ENCODE measurements around the gene SPRR2E.
"Not testable (repeated sequence)": the region's sequence is repeated elsewhere in the genome, so short reads cannot be mapped to it uniquely, and the experiment has no call there.

Gene SPRR2E

GRCh38 chr1:153094426-153094825 lies at the start of gene SPRR2E:
TSS of gene SPRR2E (minus strand) at chr1:153094526. CDS start at chr1:153093751, 775 bp downstream.
- no peak for DNase-seq (ENCODE audit: low spot score)

- no peak for DNase-seq (ENCODE audit: low spot score)
These were observed 47.1 kb upstream of the SPRR2E start for GRCh38 chr1:153141377-153141776.

- no peak for DNase-seq (ENCODE audit: low spot score)
These were observed 46.2 kb upstream of the SPRR2E start for GRCh38 chr1:153140484-153140883.

- no peak for DNase-seq (ENCODE audit: low spot score)
These were observed 39.4 kb upstream of the SPRR2E start for GRCh38 chr1:153133743-153134142.

- DNase-seq (ENCODE audit: low spot score) = no peak
These were observed 38.9 kb upstream of the SPRR2E start for GRCh38 chr1:153133267-153133666.

- DNase-seq (ENCODE audit: low spot score) = not testable (repeated sequence)
These were observed 34.4 kb upstream of the SPRR2E start for GRCh38 chr1:153128688-153129087.

GRCh38 chr1:153127296-153127695 lies 33.0 kb upstream of the SPRR2E start:
- DNase-seq (ENCODE audit: low spot score) = no peak

- DNase-seq (ENCODE audit: low spot score) = no peak
These were observed 31.2 kb upstream of the SPRR2E start for GRCh38 chr1:153125536-153125935.

GRCh38 chr1:153123793-153124192 lies 29.5 kb upstream of the SPRR2E start:
- DNase-seq (ENCODE audit: low spot score) = not testable (repeated sequence)

- no peak for DNase-seq (ENCODE audit: low spot score)
These were observed 28.6 kb upstream of the SPRR2E start for GRCh38 chr1:153122831-153123421.

GRCh38 chr1:153120945-153121344 lies 26.6 kb upstream of the SPRR2E start:
- DNase-seq (ENCODE audit: low spot score) = no peak

- DNase-seq (ENCODE audit: low spot score) = no peak
These were observed 25.2 kb upstream of the SPRR2E start for GRCh38 chr1:153119491-153119971.

GRCh38 chr1:153115264-153115663 lies 20.9 kb upstream of the SPRR2E start:
- not testable (repeated sequence) for DNase-seq (ENCODE audit: low spot score)

- no peak for DNase-seq (ENCODE audit: low spot score)
These were observed 19.1 kb upstream of the SPRR2E start, which contains the start of gene SPRR2F for GRCh38 chr1:153113416-153113815. TSS of gene SPRR2F (minus strand) at chr1:153113516. CDS start at chr1:153112733, 783 bp downstream.

- not testable (repeated sequence) for DNase-seq (ENCODE audit: low spot score)
These were observed 18.1 kb upstream of the SPRR2E start for GRCh38 chr1:153112454-153112853.

GRCh38 chr1:153100245-153100644 lies 5.9 kb upstream of the SPRR2E start:
- no peak for DNase-seq (ENCODE audit: low spot score)

- no peak for DNase-seq (ENCODE audit: low spot score)
These were observed 5.2 kb upstream of the SPRR2E start for GRCh38 chr1:153099461-153100045.

- no peak for DNase-seq (ENCODE audit: low spot score)
These were observed 1.4 kb upstream of the SPRR2E start for GRCh38 chr1:153095764-153096163.

GRCh38 chr1:153087652-153088051 lies 6.7 kb downstream of the SPRR2E start:
- no peak for DNase-seq (ENCODE audit: low spot score)

GRCh38 chr1:153081736-153082135 lies 12.6 kb downstream of the SPRR2E start:
- DNase-seq (ENCODE audit: low spot score) = no peak

- DNase-seq (ENCODE audit: low spot score) = no peak
These were observed 21.3 kb downstream of the SPRR2E start for GRCh38 chr1:153072806-153073726.

- no peak for DNase-seq (ENCODE audit: low spot score)
These were observed 22.8 kb downstream of the SPRR2E start, which contains the start of gene SPRR2B for GRCh38 chr1:153071511-153071910. TSS of gene SPRR2B (minus strand) at chr1:153071611. CDS start at chr1:153070839, 772 bp downstream.

- no peak for DNase-seq (ENCODE audit: low spot score)
These were observed 24.1 kb downstream of the SPRR2E start for GRCh38 chr1:153070243-153070642.

Measured in HuH-7 (cell line).